HepG2 (cell line): ENCODE measurements around the gene PMVK. TPM values are rescaled to one million over a fixed set of nuclear protein-coding genes. Genes with fewer than 3 reads are reported as not detected.

ENCODE experiments used
- AKAP8 ChIP-seq: sonication (generic); formaldehyde crosslinking; IDR thresholded peaks from 2 replicates; pipeline ENCODE4 v1.5.1; 2020; ENCODE audit warnings: mild to moderate bottlenecking, missing genetic modification reagents
- FIP1L1 ChIP-seq: fragments of 200-400 bp; formaldehyde crosslinking; IDR thresholded peaks from 2 replicates; pipeline ENCODE4 v1.6.1; 2018; ENCODE audit warnings: low read depth, mild to moderate bottlenecking, low read length, moderate library complexity, borderline replicate concordance; ENCODE audit not compliant: insufficient read depth
- HHEX ChIP-seq: IDR thresholded peaks from 2 replicates; pipeline ENCODE4 v1.6.1; 2016; ENCODE audit warnings: control low read depth
- KAT7 ChIP-seq: IDR thresholded peaks from 2 replicates; pipeline ENCODE4 v1.6.1; 2018; ENCODE audit warnings: borderline replicate concordance, missing compliant biosample characterization
- NCOR1 ChIP-seq: fragments of 200-600 bp; sonication (generic); IDR thresholded peaks from 2 replicates; pipeline ENCODE4 v1.7.0; 2017; ENCODE audit warnings: antibody characterized with exemption, low read length, borderline replicate concordance
- NFRKB ChIP-seq: fragments of 450-650 bp; IDR thresholded peaks from 2 replicates; pipeline ENCODE4 v1.6.1; 2017
- RFXAP ChIP-seq: sonication (generic); formaldehyde crosslinking; IDR thresholded peaks from 2 replicates; pipeline ENCODE4 v1.4.0; 2020; ENCODE audit warnings: missing genetic modification reagents, borderline replicate concordance
- SIN3A ChIP-seq: IDR thresholded peaks from 2 replicates; pipeline ENCODE4 v1.6.1; 2011; ENCODE audit warnings: low read depth, mild to moderate bottlenecking, control low read depth, low read length, borderline replicate concordance
- TRIM24 ChIP-seq: sonication (generic); formaldehyde crosslinking; IDR thresholded peaks from 2 replicates; pipeline ENCODE4 v1.8.0; 2022; ENCODE audit warnings: mild to moderate bottlenecking, missing genetic modification reagents
- U2AF1 ChIP-seq: fragments of 200-400 bp; formaldehyde crosslinking; optimal IDR thresholded peaks from 2 replicates; pipeline ENCODE3; 2017; ENCODE audit warnings: mild to moderate bottlenecking, low read depth, low read length
- ZBTB26 ChIP-seq: IDR thresholded peaks from 2 replicates; pipeline ENCODE4 v1.6.1; 2016; ENCODE audit warnings: missing compliant biosample characterization, missing genetic modification reagents, borderline replicate concordance
- ZEB1 ChIP-seq: IDR thresholded peaks from 2 replicates; pipeline ENCODE4 v1.6.1; 2012; ENCODE audit warnings: mild to moderate bottlenecking, low read depth, inconsistent platforms; ENCODE audit not compliant: insufficient replicate concordance
- ZFP36L2 ChIP-seq: sonication (generic); formaldehyde crosslinking; IDR thresholded peaks from 2 replicates; pipeline ENCODE4 v1.4.0; 2020; ENCODE audit warnings: missing genetic modification reagents
- ZMYM2 ChIP-seq: sonication (generic); formaldehyde crosslinking; IDR thresholded peaks from 2 replicates; pipeline ENCODE4 v1.8.0; 2022; ENCODE audit warnings: mild to moderate bottlenecking, missing genetic modification reagents
- ZNF205 ChIP-seq: IDR thresholded peaks from 2 replicates; pipeline ENCODE4 v1.6.1; 2018; ENCODE audit warnings: missing biosample characterization, missing genetic modification reagents
- ZNF224 ChIP-seq: sonication (generic); formaldehyde crosslinking; IDR thresholded peaks from 2 replicates; pipeline ENCODE4 v1.5.0; 2020; ENCODE audit warnings: mild to moderate bottlenecking, missing genetic modification reagents
- ZNF614 ChIP-seq: IDR thresholded peaks from 2 replicates; pipeline ENCODE4 v1.6.1; 2018; ENCODE audit warnings: missing biosample characterization, missing genetic modification reagents, inconsistent platforms, borderline replicate concordance
- ZNF75D ChIP-seq: sonication (generic); formaldehyde crosslinking; IDR thresholded peaks from 2 replicates; pipeline ENCODE4 v1.8.1; 2023; ENCODE audit warnings: missing genetic modification reagents, mild to moderate bottlenecking, borderline replicate concordance
- ZNF816 ChIP-seq: sonication (generic); formaldehyde crosslinking; IDR thresholded peaks from 2 replicates; pipeline ENCODE4 v1.8.0; 2022; ENCODE audit warnings: missing genetic modification reagents, mild to moderate bottlenecking, borderline replicate concordance
- polyA plus RNA-seq, 8 experiments: library from polyadenylated mRNA; depleted of rRNA in 3 of 8; stranded (reverse) in 7 of 8; unstranded in 1 of 8; fragments of >200 nt; fragmentation: Illumina TruSeq in 4 of 8; extraction: Trizol in 4 of 8; gene quantifications; 2 replicates each; pipeline versions ENCODE4 v1.2.1 to v1.2.3, GENCODE V29; 2011 to 2016; ENCODE audit warnings: low read depth in 4 of 8, missing spikeins in 1 of 8, mixed read lengths in 1 of 8; ENCODE audit not compliant: insufficient read depth in 1 of 8
- total RNA-seq, 5 experiments: library from RNA; depleted of rRNA; stranded (reverse); fragments of >200 nt; fragmentation: Illumina TruSeq; extraction: Trizol; gene quantifications; 2 replicates each; pipeline ENCODE4 v1.2.3, GENCODE V29; 2016; ENCODE audit warnings: low read depth in 1 of 5
- TF ChIP-seq, protein P1 (sequence below), 2 experiments: sonication (generic) in 1 of 2; formaldehyde crosslinking in 1 of 2; IDR thresholded peaks; 2 replicates each; pipeline versions ENCODE4 v1.4.0 to v1.6.1; 2016 to 2020; ENCODE audit warnings: borderline replicate concordance in 1 of 2, low read depth in 1 of 2, mild to moderate bottlenecking in 1 of 2, missing genetic modification reagents in 1 of 2
- TF ChIP-seq, protein P2 (sequence below): sonication (generic); formaldehyde crosslinking; IDR thresholded peaks from 2 replicates; pipeline ENCODE4 v1.4.0; 2020; ENCODE audit warnings: missing genetic modification reagents, mild to moderate bottlenecking, borderline replicate concordance
- TF ChIP-seq, protein P3 (sequence below): sonication (generic); formaldehyde crosslinking; IDR thresholded peaks from 2 replicates; pipeline ENCODE4 v1.4.0; 2020; ENCODE audit warnings: missing genetic modification reagents

Gene PMVK
- total and polyA plus RNA-seq, 2 of the 13 experiments (the other 11 are each of a cell fraction or from before 2014, with no cell fraction given) = 3.9 to 12.6 TPM

DNA sequence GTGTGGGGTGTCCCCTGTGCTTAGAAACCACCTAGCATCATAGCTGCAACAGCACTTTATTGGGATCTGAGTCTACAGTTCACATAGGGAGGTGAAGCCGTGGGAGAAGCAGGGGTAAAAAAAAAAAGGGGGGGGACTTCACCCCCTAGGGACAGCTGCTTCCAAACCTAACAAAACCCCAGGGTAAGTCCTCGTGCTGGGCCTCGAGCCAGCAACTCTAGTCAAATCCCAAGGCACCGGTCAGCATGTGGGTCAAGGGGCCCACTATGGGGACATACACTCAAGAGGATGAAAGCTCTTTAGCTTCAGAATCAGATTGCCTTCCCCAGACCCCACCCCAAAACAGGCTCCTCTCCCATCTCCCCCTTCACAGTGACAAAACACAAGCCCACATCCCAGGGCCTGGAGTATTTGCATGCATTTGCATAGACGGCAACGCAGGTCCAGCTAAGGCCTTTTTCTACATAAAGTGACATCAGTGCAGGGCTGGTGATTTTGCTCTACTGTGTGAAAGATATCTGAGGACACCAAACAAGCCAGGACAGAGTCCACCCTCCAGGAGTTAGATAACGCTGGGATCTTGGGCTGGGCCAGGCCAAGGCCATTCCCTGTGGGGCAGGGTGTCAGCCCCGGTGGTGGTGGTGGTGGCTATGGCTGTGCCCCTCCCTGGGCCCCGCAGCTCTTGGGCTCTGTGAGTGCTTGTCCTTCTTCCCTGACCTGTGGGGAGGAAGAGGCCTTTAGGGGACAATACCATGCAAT, 8.1 kb upstream of the PMVK start (continued):
- TF ChIP-seq, protein P1, sequence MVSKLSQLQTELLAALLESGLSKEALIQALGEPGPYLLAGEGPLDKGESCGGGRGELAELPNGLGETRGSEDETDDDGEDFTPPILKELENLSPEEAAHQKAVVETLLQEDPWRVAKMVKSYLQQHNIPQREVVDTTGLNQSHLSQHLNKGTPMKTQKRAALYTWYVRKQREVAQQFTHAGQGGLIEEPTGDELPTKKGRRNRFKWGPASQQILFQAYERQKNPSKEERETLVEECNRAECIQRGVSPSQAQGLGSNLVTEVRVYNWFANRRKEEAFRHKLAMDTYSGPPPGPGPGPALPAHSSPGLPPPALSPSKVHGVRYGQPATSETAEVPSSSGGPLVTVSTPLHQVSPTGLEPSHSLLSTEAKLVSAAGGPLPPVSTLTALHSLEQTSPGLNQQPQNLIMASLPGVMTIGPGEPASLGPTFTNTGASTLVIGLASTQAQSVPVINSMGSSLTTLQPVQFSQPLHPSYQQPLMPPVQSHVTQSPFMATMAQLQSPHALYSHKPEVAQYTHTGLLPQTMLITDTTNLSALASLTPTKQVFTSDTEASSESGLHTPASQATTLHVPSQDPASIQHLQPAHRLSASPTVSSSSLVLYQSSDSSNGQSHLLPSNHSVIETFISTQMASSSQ (IDR thresholded peaks at IDR 0.05; ENCODE audit: low read depth) = no peak
- TF ChIP-seq, protein P1 (CRISPR knock-in tag; IDR thresholded peaks at IDR 0.05; ENCODE audit: borderline replicate concordance) = no peak
- TF ChIP-seq NCOR1 (peak; percentile 54; the same call in 1 of the 2 replicates), U2AF1 (no peak), ZNF224 (CRISPR knock-in tag) (no peak), ZNF614 (CRISPR knock-in tag) (peak; percentile 81; the same call in 1 of the 2 replicates), NFRKB (no peak), HHEX (CRISPR knock-in tag) (no peak), ZNF205 (CRISPR knock-in tag) (no peak), ZBTB26 (CRISPR knock-in tag) (no peak), ZFP36L2 (CRISPR knock-in tag) (no peak), TRIM24 (CRISPR knock-in tag) (no peak; the same call in 1 of the 2 replicates), FIP1L1 (no peak), SIN3A (no peak), ZNF75D (no peak), ZEB1 (no peak), ZNF816 (peak; percentile 74; the same call in 1 of the 2 replicates), KAT7 (no peak), ZMYM2 (CRISPR knock-in tag) (peak; percentile 45; the same call in 1 of the 2 replicates), AKAP8 (CRISPR knock-in tag) (no peak), RFXAP (CRISPR knock-in tag) (no peak)
- TF ChIP-seq, protein P2, sequence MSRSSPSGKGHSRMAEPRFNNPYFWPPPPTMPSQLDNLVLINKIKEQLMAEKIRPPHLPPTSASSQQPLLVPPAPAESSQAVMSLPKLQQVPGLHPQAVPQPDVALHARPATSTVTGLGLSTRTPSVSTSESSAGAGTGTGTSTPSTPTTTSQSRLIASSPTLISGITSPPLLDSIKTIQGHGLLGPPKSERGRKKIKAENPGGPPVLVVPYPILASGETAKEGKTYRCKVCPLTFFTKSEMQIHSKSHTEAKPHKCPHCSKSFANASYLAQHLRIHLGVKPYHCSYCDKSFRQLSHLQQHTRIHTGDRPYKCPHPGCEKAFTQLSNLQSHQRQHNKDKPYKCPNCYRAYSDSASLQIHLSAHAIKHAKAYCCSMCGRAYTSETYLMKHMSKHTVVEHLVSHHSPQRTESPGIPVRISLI (CRISPR knock-in tag) = no peak
- TF ChIP-seq, protein P3, sequence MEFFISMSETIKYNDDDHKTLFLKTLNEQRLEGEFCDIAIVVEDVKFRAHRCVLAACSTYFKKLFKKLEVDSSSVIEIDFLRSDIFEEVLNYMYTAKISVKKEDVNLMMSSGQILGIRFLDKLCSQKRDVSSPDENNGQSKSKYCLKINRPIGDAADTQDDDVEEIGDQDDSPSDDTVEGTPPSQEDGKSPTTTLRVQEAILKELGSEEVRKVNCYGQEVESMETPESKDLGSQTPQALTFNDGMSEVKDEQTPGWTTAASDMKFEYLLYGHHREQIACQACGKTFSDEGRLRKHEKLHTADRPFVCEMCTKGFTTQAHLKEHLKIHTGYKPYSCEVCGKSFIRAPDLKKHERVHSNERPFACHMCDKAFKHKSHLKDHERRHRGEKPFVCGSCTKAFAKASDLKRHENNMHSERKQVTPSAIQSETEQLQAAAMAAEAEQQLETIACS (CRISPR knock-in tag) = no peak
